Stomach (tissue), 9 donors: ENCODE results near the gene DIP2A. TPM values are rescaled to one million over a fixed set of nuclear protein-coding genes. Genes with fewer than 3 reads are reported as not detected.
"Not testable (repeated sequence)": the region's sequence is repeated elsewhere in the genome, so short reads cannot be mapped to it uniquely, and the experiment has no call there.

Experiments
- DNase-seq, 2 donors: peaks; one replicate each; pipeline versions ENCODE4 v3.0.0 to v3.0.0-alpha.2; 2013 to 2019
- H3K27ac ChIP-seq, 5 donors: fragments of 200-600 bp in 4 of 5; sonication (generic) in 4 of 5; one replicate each; pipeline ENCODE4 v1.5.1; 2013 to 2019; ENCODE audit warnings: mild to moderate bottlenecking in 1 of 5, moderate library complexity in 1 of 5
- H3K27me3 ChIP-seq, 3 donors: fragments of 200-600 bp; sonication (generic); one replicate each; pipeline ENCODE4 v1.5.1; 2017 to 2019; ENCODE audit warnings: mixed run types in 1 of 3
- H3K36me3 ChIP-seq, 4 donors: fragments of 200-600 bp; sonication (generic); 1 replicate in 3 of 4; 2 replicates in 1 of 4; pipeline ENCODE4 v1.5.1; 2016 to 2019
- H3K4me1 ChIP-seq, 4 donors: fragments of 200-600 bp; sonication (generic); one replicate each; pipeline ENCODE4 v1.5.1; 2016 to 2019
- H3K4me3 ChIP-seq, 4 donors: fragments of 200-600 bp; sonication (generic) in 3 of 4; one replicate each; pipeline ENCODE4 v1.5.1; 2016 to 2019; ENCODE audit warnings: mild to moderate bottlenecking in 1 of 4
- H3K9me3 ChIP-seq, 4 donors: fragments of 200-600 bp; sonication (generic); one replicate each; pipeline ENCODE4 v1.5.1; 2016 to 2019
- CTCF ChIP-seq, 7 experiments: fragments of 450-650 bp in 4 of 7; fragments of 200-600 bp in 3 of 7; sonication (generic) in 3 of 7; IDR thresholded peaks; one replicate each; pipeline ENCODE4 v1.5.1; 2016 to 2019; ENCODE audit warnings: antibody characterized with exemption in 7 of 7, control low read depth in 2 of 7, mild to moderate bottlenecking in 1 of 7
- EP300 ChIP-seq: sonication (generic); formaldehyde crosslinking; IDR thresholded peaks from one replicate; pipeline ENCODE4 v1.6.1; 2017; ENCODE audit warnings: antibody characterized with exemption
- POLR2A ChIP-seq, 4 donors: fragments of 450-650 bp; IDR thresholded peaks; one replicate each; pipeline ENCODE4 v1.6.1; 2016; ENCODE audit warnings: antibody characterized with exemption in 4 of 4, control low read depth in 2 of 4, mild to moderate bottlenecking in 1 of 4, moderate library complexity in 1 of 4
- POLR2AphosphoS5 ChIP-seq, 3 donors: sonication (generic); formaldehyde crosslinking; IDR thresholded peaks; one replicate each; pipeline ENCODE4 v1.6.1; 2016; ENCODE audit warnings: antibody characterized with exemption in 3 of 3
- WGBS, 5 donors: extraction: QIAGEN DNeasy Blood & Tissue Kit in 3 of 5; methylation state at CpG; one replicate each; pipeline versions ENCODE4 v1.1.5 to v1.1.7; 2013 to 2018; 5-methylcytosine and 5-hydroxymethylcytosine counted together
- intact Hi-C: fragments of 100-400 bp; cut with DNase I; formaldehyde crosslinking; loops from one replicate; pipeline ENCODE4 v1.15.1; 2023; ENCODE audit warnings: low total_unique reads
- polyA plus RNA-seq, 3 donors: library from polyadenylated mRNA; stranded (reverse); fragments of 200-250 nt; gene quantifications; one replicate each; pipeline ENCODE4 v1.2.3, GENCODE V29; 2013
- total RNA-seq, 5 donors: library from RNA; depleted of rRNA; stranded (reverse); fragments of >200 nt; gene quantifications; one replicate each; pipeline versions ENCODE4 v1.1.0 to v1.2.3, GENCODE V29; 2014 to 2016
- donor health status: healthy with polysubstance abuse.
- donor health status: Bipolar disorder and iron deficiency.
- donor health status: healthy.

Gene DIP2A
- total and polyA plus RNA-seq, 8 donors, result 7.3 to 122 (median 51.0) TPM

- WGBS, 5 donors, result 94 to 99% (median 97%) methylated on average over 2 of the region's 2 CpGs
- DNase-seq, result no peak
- Histone ChIP-seq H3K9me3 (no peaks in the 10 kb centered on the region), H3K4me3 (no peak overlapping the region), H3K27me3 (no peaks in the 10 kb centered on the region), H3K36me3 (peaks cover 17 to 46% (median 41%) of the 10 kb centered on the region in 4 donors), H3K27ac (no peak overlapping the region), H3K4me1 (peaks cover 0 to 15% (median 12%) of the 10 kb centered on the region in 4 donors)
- TF ChIP-seq EP300 (no peak), POLR2AphosphoS5 (IDR thresholded peaks at IDR 0.05) (no peak), CTCF (IDR thresholded peaks at IDR 0.05) (no peak), POLR2A (IDR thresholded peaks at IDR 0.05) (no peak)
- intact Hi-C loops, result no loop called here
Observed at GRCh38 chr21:46516068-46516467, 57.4 kb downstream of the DIP2A start.

DNA sequence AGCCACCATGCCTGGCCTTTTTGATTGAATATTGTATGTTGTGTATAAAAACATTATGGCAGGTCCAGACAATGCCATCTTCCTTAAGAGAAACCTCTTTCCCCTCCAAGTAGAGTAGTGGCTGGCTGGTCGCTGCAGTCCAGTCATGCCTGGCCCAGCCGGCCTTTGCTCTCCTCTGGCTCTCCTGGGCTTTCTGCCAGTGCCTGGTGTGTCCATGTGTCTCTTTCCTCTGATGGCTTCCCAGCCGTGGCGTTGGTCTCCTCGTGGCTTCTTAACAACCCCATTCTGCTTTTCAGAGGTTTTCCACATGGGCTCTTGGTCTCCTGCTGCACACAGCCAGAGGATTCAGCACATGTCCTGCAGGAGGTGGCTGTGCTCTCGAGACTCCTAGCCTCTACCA is 58.7 kb downstream of the DIP2A start:
- Histone ChIP-seq H3K36me3 (peaks cover 7 to 42% (median 29%) of the 10 kb centered on the region in 4 donors), H3K27me3 (no peaks in the 10 kb centered on the region), H3K9me3 (no peaks in the 10 kb centered on the region), H3K4me1 (peaks cover 0 to 15% (median 12%) of the 10 kb centered on the region in 4 donors), H3K4me3 (no peak overlapping the region), H3K27ac (no peak overlapping the region)
- intact Hi-C loops, result no loop called here
- peak in 1 of 2 donors; percentile 33 for DNase-seq
- TF ChIP-seq POLR2AphosphoS5 (IDR thresholded peaks at IDR 0.05), result no peak
- no peak for TF ChIP-seq EP300
- no peak for TF ChIP-seq POLR2A (IDR thresholded peaks at IDR 0.05)
- TF ChIP-seq CTCF (IDR thresholded peaks at IDR 0.05), result no peak
- 74 to 87% (median 78%) methylated on average over 6 of the region's 6 CpGs for WGBS, 5 donors

- Histone ChIP-seq H3K27me3 (no peaks in the 10 kb centered on the region), H3K27ac (no peak overlapping the region), H3K4me1 (peaks cover 0 to 15% (median 12%) of the 10 kb centered on the region in 4 donors), H3K4me3 (no peak overlapping the region), H3K36me3 (peaks cover 0 to 35% (median 27%) of the 10 kb centered on the region in 4 donors), H3K9me3 (no peaks in the 10 kb centered on the region)
- WGBS, 5 donors, result 75 to 82% (median 79%) methylated on average over 4 of the region's 4 CpGs
- DNase-seq, result peak in 1 of 2 donors; percentile 19
- TF ChIP-seq CTCF (IDR thresholded peaks at IDR 0.05) (no peak), EP300 (no peak), POLR2A (IDR thresholded peaks at IDR 0.05) (no peak), POLR2AphosphoS5 (IDR thresholded peaks at IDR 0.05) (no peak)
- intact Hi-C loops, result no loop called here
Observed at GRCh38 chr21:46518983-46519583, 60.4 kb downstream of the DIP2A start.

DNA sequence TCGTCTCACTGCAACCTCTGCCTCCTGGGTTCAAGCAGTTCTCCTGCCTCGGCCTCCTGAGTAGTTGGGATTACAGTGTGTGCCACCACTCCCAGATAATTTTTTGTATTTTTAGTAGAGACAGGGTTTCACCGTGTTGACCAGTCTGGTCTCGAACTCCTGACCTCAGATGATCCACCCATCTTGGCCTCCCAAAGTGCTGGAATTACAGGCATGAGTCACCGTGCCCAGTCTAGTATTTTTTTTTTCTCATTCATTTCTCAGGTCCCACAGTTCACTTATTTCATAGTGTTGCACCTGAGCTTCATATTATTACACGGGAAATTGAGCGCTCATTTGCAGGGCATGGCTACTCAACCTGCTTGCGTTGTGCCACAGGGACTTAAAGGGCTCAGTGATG is 68.7 kb downstream of the DIP2A start:
- intact Hi-C loops, DNase-seq: not testable (repeated sequence)
- 83 to 91% (median 88%) methylated on average over 8 of the region's 8 CpGs for WGBS, 5 donors

GRCh38 chr21:46527801-46528200 is 69.1 kb downstream of the DIP2A start:
- intact Hi-C loops, result no loop called here
- Histone ChIP-seq H3K9me3 (no peaks in the 10 kb centered on the region), H3K36me3 (peaks cover 0 to 51% (median 49%) of the 10 kb centered on the region in 4 donors), H3K4me1 (no peaks in the 10 kb centered on the region), H3K27me3 (no peaks in the 10 kb centered on the region), H3K4me3 (no peak overlapping the region), H3K27ac (no peak overlapping the region)
- no peak for DNase-seq
- TF ChIP-seq POLR2AphosphoS5 (IDR thresholded peaks at IDR 0.05) (no peak), POLR2A (IDR thresholded peaks at IDR 0.05) (no peak), CTCF (IDR thresholded peaks at IDR 0.05) (no peak), EP300 (no peak)
- WGBS, 5 donors, result 92 to 96% (median 94%) methylated on average over 4 of the region's 4 CpGs

More for the DNA sequence above, 68.7 kb downstream of the DIP2A start:
- peaks cover 0 to 47% (median 46%) of the 10 kb centered on the region in 4 donors for H3K36me3 ChIP-seq
- not testable (repeated sequence) for H3K9me3 ChIP-seq, H3K4me3 ChIP-seq, H3K4me1 ChIP-seq, H3K27ac ChIP-seq, H3K27me3 ChIP-seq
